Stimulated activated CD4-positive, alpha-beta T cell treated with anti-CD3 and anti-CD28 coated beads, Interleukin-12 subunit alpha, Interleukin-12 subunit beta, amount 100 ng/mL, for 24 hours (primary cell): ENCODE data around the gene NAA16.
"Not testable (repeated sequence)": the region's sequence is repeated elsewhere in the genome, so short reads cannot be mapped to it uniquely, and the experiment has no call there.

Experiments used
- DNase-seq, 2 experiments: peaks; one replicate each; pipeline ENCODE4 v3.0.0-alpha.2; 2020; ENCODE audit warnings: low read depth in 2 of 2

The NAA16 gene

GRCh38 chr13:41356385-41356648 is 45.2 kb downstream of the NAA16 start:
- DNase-seq, result not testable (repeated sequence)

DNA sequence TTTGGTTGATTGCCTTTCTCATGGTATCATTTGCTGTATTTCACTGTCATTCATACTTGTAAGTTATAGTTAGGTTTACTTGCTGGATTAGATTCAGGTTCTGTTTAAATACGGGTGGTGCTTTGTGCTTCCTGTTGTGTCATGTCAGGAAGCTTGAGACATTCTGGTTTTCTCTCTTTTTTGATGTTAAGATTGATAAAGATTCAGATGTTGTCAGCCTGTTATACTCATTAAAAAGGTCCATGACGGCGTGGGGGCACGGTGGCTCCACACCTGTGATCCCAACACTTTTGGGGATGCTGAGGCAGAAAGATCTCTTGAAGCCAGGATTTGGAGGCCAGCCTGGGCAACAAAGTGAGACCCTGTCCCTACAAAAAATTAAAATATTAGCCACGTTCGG is 45.7 kb downstream of the NAA16 start:
- no peak for DNase-seq

GRCh38 chr13:41361491-41361890 is 50.4 kb downstream of the NAA16 start:
- DNase-seq, result no peak

DNA sequence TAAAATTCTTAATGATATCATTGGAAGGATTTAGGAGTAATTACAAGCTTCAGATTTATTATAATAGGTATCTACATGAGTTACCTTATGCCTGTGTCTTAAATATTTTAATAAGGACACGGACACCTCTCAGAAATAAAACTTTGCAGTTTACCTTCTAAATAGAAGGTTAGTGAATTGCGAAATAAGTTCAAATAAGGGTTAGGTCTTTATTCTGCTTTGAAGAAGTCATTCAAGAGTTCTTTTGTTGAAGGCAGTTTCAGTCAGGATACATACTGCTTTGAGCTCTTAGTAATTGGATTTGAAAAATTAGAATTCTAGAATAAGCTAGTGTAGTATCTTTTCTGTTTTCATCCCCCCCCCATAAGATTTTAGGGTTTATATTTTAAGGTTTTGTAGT is 53.0 kb downstream of the NAA16 start:
- DNase-seq, result no peak

- no peak for DNase-seq
Observed at GRCh38 chr13:41365631-41366030, 54.6 kb downstream of the NAA16 start.

- no peak for DNase-seq
Observed at GRCh38 chr13:41370736-41371135, 59.7 kb downstream of the NAA16 start.

DNA sequence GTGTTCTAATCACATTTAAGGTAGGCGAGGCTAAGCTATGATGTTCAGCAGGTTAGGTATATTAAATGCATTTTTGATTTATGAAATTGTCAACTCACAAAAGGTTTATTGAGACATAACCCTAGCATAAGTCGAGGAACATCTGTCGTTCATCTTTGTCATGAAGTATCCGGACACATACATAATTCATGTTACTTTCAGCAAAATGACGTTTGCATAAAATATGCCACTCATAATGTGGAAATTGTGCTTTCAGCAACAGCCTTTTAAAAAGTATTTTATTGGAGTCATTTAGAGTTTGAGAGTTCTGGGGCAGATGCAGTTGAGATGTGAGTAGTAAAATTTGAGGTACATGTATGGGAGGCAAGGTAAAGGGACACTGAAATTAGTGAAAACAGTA is 66.4 kb downstream of the NAA16 start:
- no peak for DNase-seq

DNA sequence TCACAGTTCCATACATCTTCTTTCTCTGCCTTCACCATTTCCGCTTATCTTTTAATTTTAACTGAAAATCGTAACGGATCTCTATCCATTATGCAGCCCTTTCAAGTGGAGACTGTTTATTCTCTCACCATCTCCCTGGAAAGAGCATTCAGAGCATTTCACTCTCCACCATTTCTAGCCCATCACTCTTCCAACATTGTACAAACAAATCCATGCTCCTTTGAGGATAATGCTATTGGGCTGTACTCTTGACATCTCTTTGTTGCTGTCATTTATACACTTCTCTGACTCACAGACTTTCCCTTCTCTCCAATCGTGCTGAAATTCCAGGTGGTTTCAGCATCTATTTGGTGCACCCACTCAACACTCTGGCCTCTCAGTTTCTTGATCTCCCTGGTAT is 71.4 kb downstream of the NAA16 start:
- DNase-seq, result no peak

DNA sequence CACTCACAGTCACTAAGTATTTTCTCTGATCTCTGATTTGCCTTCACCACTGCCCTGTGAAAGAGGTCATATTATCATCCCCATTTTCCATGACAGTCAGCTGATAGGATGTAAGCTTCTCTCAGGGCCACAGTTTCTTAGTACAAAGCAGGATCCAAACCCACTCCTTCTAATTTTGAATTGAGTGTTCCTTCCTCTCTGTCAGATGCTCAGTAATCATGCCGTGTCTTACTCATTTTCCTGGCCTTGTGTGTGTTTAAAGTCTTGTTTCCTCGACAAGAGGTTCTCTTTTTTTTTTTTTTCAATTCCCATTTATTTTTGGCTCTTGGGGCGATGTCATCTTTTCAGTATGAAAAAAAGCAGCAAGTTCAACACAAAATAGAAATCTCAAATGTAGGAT is 72.3 kb downstream of the NAA16 start:
- no peak for DNase-seq

- no peak for DNase-seq
Observed at GRCh38 chr13:41384749-41385503, 73.9 kb downstream of the NAA16 start.

DNA sequence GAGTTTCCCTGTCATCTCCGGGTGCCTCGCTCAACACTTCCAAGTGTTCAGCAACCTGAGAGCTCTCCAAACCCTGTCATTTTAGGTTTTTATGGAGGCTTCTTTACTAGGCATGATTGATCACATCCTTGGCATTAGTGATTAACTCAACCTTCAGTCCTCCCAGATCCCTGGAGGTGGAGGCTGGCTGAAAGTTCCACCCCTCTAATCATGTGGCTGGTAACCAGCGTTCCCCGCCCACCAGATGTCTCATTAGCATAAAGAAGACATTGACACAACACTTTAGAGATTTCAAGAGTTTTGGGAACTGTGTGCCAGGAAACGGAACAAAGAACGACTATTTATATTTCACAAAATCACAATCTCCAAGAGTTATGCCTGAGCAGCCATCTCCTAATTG is 75.1 kb downstream of the NAA16 start:
- DNase-seq, result no peak

- no peak for DNase-seq
Observed at GRCh38 chr13:41387576-41387975, 76.5 kb downstream of the NAA16 start.

DNA sequence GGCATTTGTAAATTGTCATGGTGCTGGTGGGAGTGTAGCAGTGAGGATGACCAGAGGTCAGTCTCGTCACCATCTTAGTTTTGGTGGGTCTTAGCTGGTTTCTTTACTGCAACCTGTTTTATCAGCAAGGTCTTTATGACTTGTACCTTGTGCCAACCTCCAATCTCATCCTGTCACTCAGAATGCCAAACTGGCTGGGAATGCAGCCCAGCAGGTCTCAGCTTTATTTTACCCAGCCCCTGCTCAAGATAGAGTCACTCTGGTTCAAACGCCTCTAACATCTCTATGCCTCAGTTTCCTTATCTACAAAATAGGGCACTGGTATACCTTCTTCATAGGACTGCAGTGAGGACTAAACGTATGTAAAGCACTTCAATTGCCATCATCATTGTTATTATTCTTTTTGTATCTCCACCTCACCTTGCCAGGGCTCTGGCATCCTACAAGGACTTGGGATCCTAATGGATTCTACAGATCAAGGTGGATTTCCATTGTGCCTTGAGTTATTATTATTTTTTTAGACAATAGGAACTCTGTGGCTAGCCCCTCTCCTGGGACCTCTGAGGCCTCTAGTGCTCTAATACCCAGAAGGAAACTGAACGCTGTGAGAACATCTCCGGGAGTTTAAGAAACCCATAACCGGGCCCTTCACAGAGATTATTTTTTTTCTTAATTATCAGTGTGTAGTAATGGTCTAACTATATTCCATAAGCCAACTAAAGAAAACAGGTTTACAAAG is 77.2 kb downstream of the NAA16 start:
- no peak for DNase-seq

- no peak for DNase-seq
Observed at GRCh38 chr13:41389580-41389979, 78.5 kb downstream of the NAA16 start.

DNA sequence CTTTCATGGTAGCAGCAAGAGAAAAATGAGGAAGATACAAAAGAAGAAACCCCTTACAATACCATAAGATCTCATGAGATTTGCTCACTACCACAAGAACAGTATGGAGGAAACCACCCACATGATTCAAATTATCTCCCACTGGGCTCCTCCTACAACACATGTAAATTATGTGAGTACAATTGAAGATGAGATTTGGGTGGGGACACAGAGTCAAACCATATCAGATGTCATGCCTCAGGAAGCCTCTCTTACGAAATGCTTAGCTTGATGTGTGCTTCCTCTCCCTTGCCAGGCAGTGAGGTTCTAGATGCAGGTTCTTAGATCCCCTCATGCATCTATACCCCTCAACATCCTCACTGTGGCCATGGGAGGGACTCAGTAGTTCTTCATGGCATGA is 83.1 kb downstream of the NAA16 start:
- no peak for DNase-seq

- no peak for DNase-seq
Observed at GRCh38 chr13:41398494-41399170, 87.6 kb downstream of the NAA16 start.

DNA sequence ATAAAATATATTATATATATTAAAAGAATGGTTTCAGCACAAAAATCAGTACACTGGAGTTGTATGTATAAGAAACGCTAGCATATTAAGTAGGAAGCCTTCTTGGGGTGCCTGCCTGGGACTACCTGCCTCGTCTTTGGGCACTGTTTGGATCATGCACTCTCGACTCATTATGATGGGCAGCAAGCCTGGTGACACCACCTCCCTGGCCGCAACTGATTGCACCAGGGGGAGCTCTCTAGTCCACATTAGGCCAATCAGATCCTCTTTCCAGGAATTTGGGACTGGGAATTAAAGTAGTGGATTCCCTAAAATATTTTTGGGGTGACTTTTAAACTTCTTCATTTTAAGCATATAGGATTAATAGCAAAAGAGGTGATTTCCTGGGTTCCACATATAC is 90.3 kb downstream of the NAA16 start:
- no peak for DNase-seq

DNA sequence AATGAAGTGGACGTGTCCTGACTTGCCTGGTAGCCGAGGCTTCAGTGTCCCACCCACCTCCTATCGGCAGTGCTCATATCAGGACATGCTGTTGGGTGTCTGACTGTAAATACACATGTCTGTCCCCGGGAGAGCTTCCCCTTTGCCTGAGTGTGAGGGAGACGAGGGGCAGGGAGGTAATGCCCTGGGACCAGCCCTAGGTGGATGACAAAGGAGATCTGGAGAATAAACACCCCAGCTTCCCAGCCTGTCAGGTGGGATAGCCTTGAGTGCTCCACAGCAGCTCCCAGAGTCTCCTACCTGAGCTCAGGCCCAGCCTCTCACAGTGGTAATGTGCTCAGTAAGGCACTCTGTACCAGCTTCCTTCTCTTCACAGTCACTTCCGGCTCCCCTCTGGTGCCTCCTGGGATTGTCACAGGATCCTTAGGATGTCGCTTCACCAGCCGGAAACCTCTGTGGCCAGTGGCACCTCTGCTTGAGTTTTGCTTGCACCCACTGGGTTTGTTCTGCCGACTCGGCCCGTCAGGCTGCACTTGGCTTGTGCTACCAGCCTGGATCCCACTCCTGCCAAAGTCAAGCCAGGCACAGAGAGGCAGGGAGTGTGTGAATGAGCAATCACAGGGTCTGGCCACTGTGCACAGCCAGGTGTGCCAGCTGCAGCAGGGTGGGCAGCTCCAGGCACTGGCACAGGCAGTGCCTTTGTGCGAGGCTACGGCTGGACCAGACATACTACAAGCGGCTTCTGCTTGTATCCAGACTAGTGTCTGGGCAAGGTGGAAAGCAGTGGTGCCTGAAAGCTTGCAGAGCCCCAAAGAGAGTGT is 91.8 kb downstream of the NAA16 start:
- no peak for DNase-seq

DNA sequence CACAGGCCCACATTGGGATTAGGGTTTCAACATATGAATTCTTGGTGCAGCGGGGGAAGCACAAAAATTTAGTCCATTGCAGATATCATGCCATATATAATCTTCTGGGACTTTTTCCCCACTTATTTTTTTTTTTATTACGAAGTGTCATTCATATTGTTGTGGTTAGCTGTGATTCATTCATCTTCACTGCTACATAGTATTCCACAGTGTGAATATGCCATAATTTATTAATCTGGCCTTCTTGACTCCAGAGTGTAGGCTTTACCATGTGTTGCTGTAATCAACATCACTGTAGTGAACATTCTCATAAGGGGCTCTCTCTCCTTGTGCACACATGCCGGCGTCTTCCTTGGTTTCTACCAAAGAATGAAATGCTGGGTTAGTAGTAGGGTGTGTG is 92.9 kb downstream of the NAA16 start:
- DNase-seq, result no peak

DNA sequence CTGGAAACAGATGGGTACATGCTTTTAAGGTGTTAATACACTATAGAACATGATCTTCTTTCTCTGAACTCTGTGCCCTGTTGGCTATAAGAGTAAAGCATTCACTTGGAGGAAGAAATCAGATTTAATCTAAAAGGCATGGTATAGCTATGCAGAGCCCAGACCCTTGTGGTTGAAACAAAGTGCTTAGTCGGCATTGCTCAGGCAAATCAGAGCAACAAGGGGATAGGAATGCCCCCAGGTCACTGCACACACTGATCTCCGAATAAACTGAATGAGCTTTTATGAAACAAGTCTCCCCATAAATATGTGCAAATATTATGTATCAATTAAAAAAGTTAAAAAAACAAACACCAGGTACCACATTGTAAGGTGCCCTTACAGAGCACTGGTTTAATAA is 94.3 kb downstream of the NAA16 start:
- DNase-seq, result no peak

GRCh38 chr13:41407380-41407779 is 96.3 kb downstream of the NAA16 start:
- no peak for DNase-seq

GRCh38 chr13:41408121-41408520 is 97.1 kb downstream of the NAA16 start:
- no peak for DNase-seq
